HUES48 (cell line): ENCODE results near the gene ADH4.
A peak's percentile ranks its signal among the peaks of the same experiment; 100 is the strongest.

Experiments
- H3K27ac ChIP-seq: one replicate; pipeline ENCODE4 v1.7.0; 2013; ENCODE audit warnings: low read depth, low read length, inconsistent platforms
- H3K27me3 ChIP-seq: 2 replicates; pipeline ENCODE4 v1.6.1; 2013; ENCODE audit warnings: mild to moderate bottlenecking, low read length; ENCODE audit not compliant: control insufficient read depth, insufficient read depth
- H3K36me3 ChIP-seq: 2 replicates; pipeline ENCODE4 v1.6.1; 2013; ENCODE audit warnings: low read length; ENCODE audit not compliant: control insufficient read depth, insufficient read depth
- H3K4me1 ChIP-seq: 2 replicates; pipeline ENCODE4 v1.6.1; 2013; ENCODE audit warnings: mild to moderate bottlenecking, low read length; ENCODE audit not compliant: control insufficient read depth, insufficient read depth
- H3K4me3 ChIP-seq: 2 replicates; pipeline ENCODE4 v1.5.1; 2013; ENCODE audit warnings: mild to moderate bottlenecking, low read depth, low read length
- H3K9ac ChIP-seq: 2 replicates; pipeline ENCODE4 v1.6.1; 2013; ENCODE audit warnings: mild to moderate bottlenecking, low read depth, low read length, moderate library complexity
- H3K9me3 ChIP-seq: 2 replicates; pipeline ENCODE4 v1.6.1; 2013; ENCODE audit warnings: low read length; ENCODE audit not compliant: control insufficient read depth, insufficient read depth

ADH4 gene

GRCh38 chr4:99159699-99160098, 15.6 kb upstream of the ADH4 start:
- H3K9me3 ChIP-seq, result no peaks in the 10 kb centered on the region
- no peak overlapping the region for H3K4me3 ChIP-seq
- H3K36me3 ChIP-seq, result no peaks in the 10 kb centered on the region
- no peak overlapping the region for H3K9ac ChIP-seq
- no peak overlapping the region for H3K27ac ChIP-seq
- H3K4me1 ChIP-seq, result no peaks in the 10 kb centered on the region
- no peaks in the 10 kb centered on the region for H3K27me3 ChIP-seq

- Histone ChIP-seq H3K4me3 (no peak overlapping the region), H3K27me3 (no peaks in the 10 kb centered on the region), H3K9ac (no peak overlapping the region), H3K27ac (peak overlapping the region; percentile 2), H3K36me3 (no peaks in the 10 kb centered on the region), H3K4me1 (no peaks in the 10 kb centered on the region), H3K9me3 (no peaks in the 10 kb centered on the region)
These were observed 13.4 kb upstream of the ADH4 start for GRCh38 chr4:99157478-99157935.

GRCh38 chr4:99156992-99157391, 12.9 kb upstream of the ADH4 start:
- Histone ChIP-seq H3K4me1 (no peaks in the 10 kb centered on the region), H3K9ac (no peak overlapping the region)

GRCh38 chr4:99154658-99155342, 10.7 kb upstream of the ADH4 start:
- H3K9me3 ChIP-seq, result peaks cover 22% of the 10 kb centered on the region
- H3K9ac ChIP-seq, result no peak overlapping the region
- no peak overlapping the region for H3K27ac ChIP-seq
- H3K27me3 ChIP-seq, result no peaks in the 10 kb centered on the region
- no peaks in the 10 kb centered on the region for H3K36me3 ChIP-seq
- no peaks in the 10 kb centered on the region for H3K4me1 ChIP-seq
- no peak overlapping the region for H3K4me3 ChIP-seq

More at GRCh38 chr4:99156992-99157391, 12.9 kb upstream of the ADH4 start:
- Histone ChIP-seq H3K36me3 (no peaks in the 10 kb centered on the region), H3K9me3 (peaks cover 4% of the 10 kb centered on the region; the same call in 1 of the 2 replicates), H3K27me3 (no peaks in the 10 kb centered on the region), H3K27ac (peak overlapping the region; percentile 2), H3K4me3 (no peak overlapping the region)

GRCh38 chr4:99151995-99152394, 7.9 kb upstream of the ADH4 start:
- Histone ChIP-seq H3K9me3 (peaks cover 22% of the 10 kb centered on the region), H3K4me3 (no peak overlapping the region), H3K4me1 (no peaks in the 10 kb centered on the region), H3K36me3 (no peaks in the 10 kb centered on the region), H3K27ac (no peak overlapping the region), H3K27me3 (no peaks in the 10 kb centered on the region), H3K9ac (no peak overlapping the region)

GRCh38 chr4:99151452-99151851, 7.4 kb upstream of the ADH4 start:
- no peak overlapping the region for H3K9ac ChIP-seq
- H3K36me3 ChIP-seq, result no peaks in the 10 kb centered on the region
- H3K4me3 ChIP-seq, result no peak overlapping the region
- H3K9me3 ChIP-seq, result peaks cover 22% of the 10 kb centered on the region
- H3K27ac ChIP-seq, result no peak overlapping the region
- H3K4me1 ChIP-seq, result no peaks in the 10 kb centered on the region
- H3K27me3 ChIP-seq, result no peaks in the 10 kb centered on the region

GRCh38 chr4:99149426-99150019, 5.4 kb upstream of the ADH4 start:
- Histone ChIP-seq H3K9me3 (peaks cover 22% of the 10 kb centered on the region), H3K4me3 (no peak overlapping the region), H3K9ac (no peak overlapping the region), H3K4me1 (no peaks in the 10 kb centered on the region), H3K27ac (no peak overlapping the region), H3K36me3 (no peaks in the 10 kb centered on the region), H3K27me3 (no peaks in the 10 kb centered on the region)

- H3K36me3 ChIP-seq, result no peaks in the 10 kb centered on the region
- no peak overlapping the region for H3K4me3 ChIP-seq
- no peak overlapping the region for H3K9ac ChIP-seq
- H3K27ac ChIP-seq, result no peak overlapping the region
- peaks cover 22% of the 10 kb centered on the region for H3K9me3 ChIP-seq
- H3K4me1 ChIP-seq, result no peaks in the 10 kb centered on the region
- no peaks in the 10 kb centered on the region for H3K27me3 ChIP-seq
These were observed 4.5 kb upstream of the ADH4 start for GRCh38 chr4:99148550-99148949.

GRCh38 chr4:99144587-99144986, 490 bp upstream of the ADH4 start:
- no peaks in the 10 kb centered on the region; the same call in 1 of the 2 replicates for H3K4me1 ChIP-seq
- H3K9ac ChIP-seq, result no peak overlapping the region
- no peaks in the 10 kb centered on the region for H3K36me3 ChIP-seq
- no peak overlapping the region for H3K4me3 ChIP-seq
- no peaks in the 10 kb centered on the region; the same call in 1 of the 2 replicates for H3K9me3 ChIP-seq
- no peaks in the 10 kb centered on the region for H3K27me3 ChIP-seq
- no peak overlapping the region for H3K27ac ChIP-seq

GRCh38 chr4:99136329-99136728, 7.8 kb downstream of the ADH4 start:
- Histone ChIP-seq H3K9me3 (no peaks in the 10 kb centered on the region), H3K27ac (no peak overlapping the region), H3K4me3 (no peak overlapping the region), H3K9ac (no peak overlapping the region), H3K4me1 (no peaks in the 10 kb centered on the region), H3K36me3 (no peaks in the 10 kb centered on the region), H3K27me3 (no peaks in the 10 kb centered on the region)

GRCh38 chr4:99135541-99136162, 8.4 kb downstream of the ADH4 start:
- H3K4me1 ChIP-seq, result no peaks in the 10 kb centered on the region
- no peak overlapping the region for H3K27ac ChIP-seq
- H3K27me3 ChIP-seq, result no peaks in the 10 kb centered on the region
- no peaks in the 10 kb centered on the region for H3K36me3 ChIP-seq
- H3K4me3 ChIP-seq, result no peak overlapping the region
- H3K9me3 ChIP-seq, result no peaks in the 10 kb centered on the region; the same call in 1 of the 2 replicates
- no peak overlapping the region for H3K9ac ChIP-seq
